Cardiac muscle cell (in vitro differentiated cells and primary cell): ENCODE data around the gene SOBP. TPM values are rescaled to one million over a fixed set of nuclear protein-coding genes. Genes with fewer than 3 reads are reported as not detected.

Source experiments
- DNase-seq, 2 donors: peaks; one replicate each; pipeline versions ENCODE4 v3.0.0 to v3.0.0-alpha.2; 2010 to 2017; ENCODE audit warnings: low read depth in 1 of 2, low spot score in 1 of 2
- H3K27ac ChIP-seq: fragments of 200-600 bp; sonication (generic); 2 replicates; pipeline ENCODE4 v1.5.1; 2016
- H3K27me3 ChIP-seq: fragments of 200-600 bp; sonication (generic); 2 replicates; pipeline ENCODE4 v1.6.0; 2016; ENCODE audit warnings: control low read depth
- H3K36me3 ChIP-seq: fragments of 200-600 bp; sonication (generic); 2 replicates; pipeline ENCODE4 v1.5.1; 2016; ENCODE audit warnings: control low read depth
- H3K4me1 ChIP-seq: fragments of 200-600 bp; sonication (generic); 2 replicates; pipeline ENCODE4 v1.8.1; 2017; ENCODE audit warnings: low read depth, mild to moderate bottlenecking, mixed run types
- H3K4me3 ChIP-seq: fragments of 200-600 bp; sonication (generic); 2 replicates; pipeline ENCODE4 v1.5.1; 2016; ENCODE audit warnings: mild to moderate bottlenecking
- H3K9me3 ChIP-seq: fragments of 200-600 bp; sonication (generic); 2 replicates; pipeline ENCODE4 v1.5.1; 2017; ENCODE audit warnings: low read depth, mild to moderate bottlenecking, control low read depth
- polyA plus RNA-seq: library from polyadenylated mRNA; unstranded; fragments of >200 nt; fragmentation: Nextera tagmentation; extraction: Ambion mirVana; gene quantifications from 2 replicates; pipeline ENCODE4 v1.2.1, GENCODE V29; 2016
- total RNA-seq: library from RNA; depleted of rRNA; stranded (reverse); fragments of >200 nt; gene quantifications from 2 replicates; pipeline ENCODE4 v1.2.3, GENCODE V29; 2016
- TF ChIP-seq, protein P1 (sequence below): IDR thresholded peaks from 2 replicates; pipeline ENCODE4 v1.5.1; 2012; ENCODE audit warnings: low read depth, mild to moderate bottlenecking, low read length

SOBP gene
- total and polyA plus RNA-seq, 2 experiments from 2014 or later = 27.5 to 30.8 TPM

DNA sequence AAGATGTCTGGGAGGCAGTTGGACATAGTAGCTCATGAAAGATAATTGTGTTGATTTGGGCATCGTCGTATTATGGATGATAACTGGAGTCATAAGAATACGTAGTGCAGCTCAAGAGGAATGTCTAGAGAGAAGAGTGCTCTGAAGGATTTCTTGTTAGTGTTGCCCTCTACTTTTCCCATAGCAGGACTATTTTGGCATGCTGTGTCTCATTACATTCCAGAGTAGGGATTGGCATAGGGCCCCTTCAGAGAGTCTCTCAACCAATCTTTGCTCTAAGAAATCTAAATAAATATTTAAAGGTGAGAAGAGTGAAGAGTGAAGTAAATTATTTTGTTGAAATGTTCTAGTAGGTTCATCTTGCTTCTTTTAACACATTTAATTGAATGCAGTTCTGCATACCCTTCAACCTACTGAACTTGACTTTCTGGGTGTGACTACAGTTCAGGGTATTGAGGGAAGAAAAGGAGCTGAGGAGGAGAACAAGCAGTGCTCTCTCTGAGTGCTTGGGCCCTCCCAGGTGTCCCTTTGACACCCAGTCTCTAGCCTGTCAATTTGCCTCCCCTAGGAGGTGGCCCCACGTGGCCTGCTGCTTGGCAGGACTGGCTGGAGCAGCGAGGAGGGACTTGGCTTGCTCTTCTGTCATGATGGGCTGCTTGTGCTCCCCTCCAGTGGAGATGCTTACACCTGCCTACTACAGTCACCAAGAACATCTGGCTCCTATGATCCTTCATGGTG is 33.3 kb downstream of the SOBP start:
- TF ChIP-seq, protein P1, sequence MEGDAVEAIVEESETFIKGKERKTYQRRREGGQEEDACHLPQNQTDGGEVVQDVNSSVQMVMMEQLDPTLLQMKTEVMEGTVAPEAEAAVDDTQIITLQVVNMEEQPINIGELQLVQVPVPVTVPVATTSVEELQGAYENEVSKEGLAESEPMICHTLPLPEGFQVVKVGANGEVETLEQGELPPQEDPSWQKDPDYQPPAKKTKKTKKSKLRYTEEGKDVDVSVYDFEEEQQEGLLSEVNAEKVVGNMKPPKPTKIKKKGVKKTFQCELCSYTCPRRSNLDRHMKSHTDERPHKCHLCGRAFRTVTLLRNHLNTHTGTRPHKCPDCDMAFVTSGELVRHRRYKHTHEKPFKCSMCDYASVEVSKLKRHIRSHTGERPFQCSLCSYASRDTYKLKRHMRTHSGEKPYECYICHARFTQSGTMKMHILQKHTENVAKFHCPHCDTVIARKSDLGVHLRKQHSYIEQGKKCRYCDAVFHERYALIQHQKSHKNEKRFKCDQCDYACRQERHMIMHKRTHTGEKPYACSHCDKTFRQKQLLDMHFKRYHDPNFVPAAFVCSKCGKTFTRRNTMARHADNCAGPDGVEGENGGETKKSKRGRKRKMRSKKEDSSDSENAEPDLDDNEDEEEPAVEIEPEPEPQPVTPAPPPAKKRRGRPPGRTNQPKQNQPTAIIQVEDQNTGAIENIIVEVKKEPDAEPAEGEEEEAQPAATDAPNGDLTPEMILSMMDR = no peak
- no peaks in the 10 kb centered on the region for H3K9me3 ChIP-seq
- H3K4me3 ChIP-seq = no peak overlapping the region

DNA sequence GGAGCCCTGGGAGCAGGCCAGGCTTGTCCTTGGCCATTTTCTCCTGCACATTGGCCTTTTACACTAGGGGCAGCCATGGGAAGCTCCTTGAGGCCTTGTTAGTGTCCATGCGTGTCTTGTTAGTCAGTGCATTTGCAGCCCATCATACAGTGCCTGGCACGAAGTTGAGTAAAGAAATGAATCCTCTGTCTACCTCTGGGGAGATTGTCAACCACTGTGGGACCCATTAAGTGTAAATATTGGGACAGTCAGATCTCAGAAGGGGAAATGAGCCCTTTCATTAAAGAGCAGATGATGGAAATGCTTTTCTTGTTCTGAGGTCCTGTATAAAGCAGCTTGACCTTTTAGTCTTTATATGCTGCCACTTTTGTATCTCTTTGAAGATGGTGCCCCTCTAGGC is 33.9 kb downstream of the SOBP start:
- TF ChIP-seq, protein P1 = no peak
- Histone ChIP-seq H3K4me3 (no peak overlapping the region), H3K27ac (no peak overlapping the region), H3K4me1 (peaks cover 20% of the 10 kb centered on the region), H3K27me3 (no peaks in the 10 kb centered on the region), H3K9me3 (no peaks in the 10 kb centered on the region), H3K36me3 (no peaks in the 10 kb centered on the region)
- no peak for DNase-seq

More for the DNA sequence above, 33.3 kb downstream of the SOBP start:
- Histone ChIP-seq H3K36me3 (no peaks in the 10 kb centered on the region), H3K27me3 (no peaks in the 10 kb centered on the region), H3K27ac (no peak overlapping the region), H3K4me1 (peaks cover 14% of the 10 kb centered on the region)
- DNase-seq = no peak

DNA sequence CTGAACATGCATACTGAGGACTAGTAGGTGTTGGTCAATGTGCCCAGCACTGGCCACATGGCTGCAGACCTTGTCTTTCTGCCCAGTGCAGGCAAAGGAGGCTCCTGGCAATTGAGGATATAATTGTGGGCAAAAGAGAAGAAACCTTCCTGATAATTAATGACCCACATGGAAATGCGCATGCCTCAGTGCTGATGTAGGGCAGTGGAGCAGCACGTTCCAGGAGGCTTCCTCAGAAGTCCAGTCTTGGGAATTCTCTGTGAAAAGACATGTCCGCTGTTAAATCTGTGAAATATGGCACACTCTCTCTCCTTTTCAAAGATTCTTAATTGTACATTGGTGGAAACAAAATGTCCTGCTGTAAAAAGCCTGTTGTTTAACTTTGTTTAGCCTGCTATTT is 34.7 kb downstream of the SOBP start:
- no peak overlapping the region for H3K4me3 ChIP-seq
- no peak overlapping the region for H3K27ac ChIP-seq
- peaks cover 25% of the 10 kb centered on the region for H3K4me1 ChIP-seq
- H3K27me3 ChIP-seq = no peaks in the 10 kb centered on the region
- no peaks in the 10 kb centered on the region for H3K36me3 ChIP-seq
- no peak for DNase-seq
- TF ChIP-seq, protein P1 = no peak
- no peaks in the 10 kb centered on the region for H3K9me3 ChIP-seq

DNA sequence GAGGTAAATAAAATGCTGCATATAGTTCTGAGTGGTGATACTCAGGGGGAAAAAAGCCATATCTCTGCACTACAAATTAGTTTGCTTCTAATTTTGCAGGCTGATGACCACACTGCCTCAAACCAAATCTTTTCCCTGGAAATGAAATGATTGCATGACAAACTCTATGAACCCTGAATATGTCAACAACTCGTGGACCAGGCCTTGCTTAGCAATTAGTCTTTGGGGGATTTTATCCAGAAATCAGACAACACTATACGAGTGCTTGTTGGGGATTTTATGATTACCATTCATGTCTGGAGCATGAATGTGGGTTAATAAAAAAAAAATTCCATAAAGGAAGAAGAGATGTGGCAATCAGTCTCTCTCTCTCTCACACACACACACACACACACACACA is 42.0 kb downstream of the SOBP start:
- Histone ChIP-seq H3K9me3 (no peaks in the 10 kb centered on the region), H3K27me3 (no peaks in the 10 kb centered on the region), H3K4me1 (peaks cover 46% of the 10 kb centered on the region), H3K4me3 (no peak overlapping the region), H3K27ac (no peak overlapping the region), H3K36me3 (no peaks in the 10 kb centered on the region)
- DNase-seq = no peak
- TF ChIP-seq, protein P1 = no peak

DNA sequence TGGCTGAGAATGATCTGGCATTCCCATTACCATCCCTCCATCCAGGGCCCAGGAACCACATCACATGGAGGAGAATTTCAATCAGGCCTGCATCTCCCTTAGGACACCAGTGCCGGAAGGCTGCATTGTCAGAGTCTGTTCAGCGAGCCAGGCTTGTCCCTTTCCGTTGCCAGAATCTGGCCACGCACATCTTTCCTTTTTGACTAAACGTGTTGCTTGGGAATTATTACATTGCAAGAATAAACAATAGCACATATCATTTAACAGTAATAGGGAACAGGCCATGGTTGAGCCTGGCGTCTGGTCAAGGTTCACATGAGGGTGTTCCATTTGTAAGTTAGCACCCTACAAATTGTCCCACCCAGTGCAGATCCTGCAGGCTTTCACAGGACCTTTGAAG is 42.8 kb downstream of the SOBP start:
- Histone ChIP-seq H3K36me3 (no peaks in the 10 kb centered on the region), H3K27ac (no peak overlapping the region), H3K4me3 (no peak overlapping the region), H3K9me3 (no peaks in the 10 kb centered on the region), H3K27me3 (no peaks in the 10 kb centered on the region), H3K4me1 (peaks cover 51% of the 10 kb centered on the region)
- DNase-seq = no peak
- TF ChIP-seq, protein P1 = no peak
